Activated CD4-positive, alpha-beta memory T cell treated with anti-CD3 and anti-CD28 coated beads for 36 hours (primary cell): ENCODE results near the gene TPST2. TPM values are rescaled to one million over a fixed set of nuclear protein-coding genes. Genes with fewer than 3 reads are reported as not detected.
A peak's percentile ranks its signal among the peaks of the same experiment; 100 is the strongest.

Experiments used
- microRNA-seq: library from miRNA; unstranded; fragments of <30 nt; microRNA quantifications from one replicate; pipeline ENCODE4 v1.2.0, GENCODE V29; 2022; ENCODE audit warnings: borderline number of aligned reads, borderline microRNAs expressed, borderline replicate concordance
- total RNA-seq, 2 experiments: library from RNA; stranded (reverse); gene quantifications; one replicate each; pipeline ENCODE4 v1.2.3, GENCODE V29; 2021

The TPST2 gene
- total RNA-seq, 2 experiments from 2014 or later = 27.9 to 31.2 TPM

Small RNAs within 50 kb of the gene (microRNA-seq; reads per million reads assigned to microRNA genes)
- 13.4 reads per million, percentile 38 among the genes with 10 or more reads in this experiment for gene MIR548J

Other genes starting within 250 kb of the TPST2 start
- gene ASPHD2, start 160.9 kb downstream of the TPST2 start, total RNA-seq = 1 to 10 TPM; 9.2 to 10.0 TPM
- 10 to 100 TPM; 41.7 to 44.3 TPM for gene HPS4, start 106.3 kb downstream of the TPST2 start, total RNA-seq
- gene SRRD, start 106.3 kb downstream of the TPST2 start, total RNA-seq = 10 to 100 TPM; 20.6 to 22.0 TPM
- gene TFIP11, start 77.7 kb downstream of the TPST2 start, total RNA-seq = 10 to 100 TPM; 41.1 to 43.0 TPM
- under 1 TPM in 1 of 2 experiments, not detected in 1; 0.48 TPM for gene CRYBB1, start 27.9 kb upstream of the TPST2 start, total RNA-seq
- under 1 TPM in 1 of 2 experiments, not detected in 1; 0.36 TPM for gene CRYBA4, start 31.8 kb upstream of the TPST2 start, total RNA-seq
- gene MIAT, start 67.5 kb upstream of the TPST2 start, total RNA-seq = 10 to 100 TPM; 52.3 to 58.7 TPM